ENCODE data around the gene APLP1.
"Not testable (repeated sequence)": the region's sequence is repeated elsewhere in the genome, so short reads cannot be mapped to it uniquely, and the experiment has no call there.

The APLP1 gene

GRCh38 chr19:35907377-35907745 lies 39.0 kb downstream of the APLP1 start:
- DNase-seq: no peak

GRCh38 chr19:35908010-35908441 lies 39.7 kb downstream of the APLP1 start, which contains the start of gene TYROBP:
Gene TYROBP, minus strand, starts transcription at chr19:35908295. Its CDS starts 67 bp downstream, at chr19:35908228.
- no peak for DNase-seq

- DNase-seq: peak; percentile 91
Measured at GRCh38 chr19:35908973-35909683, 40.8 kb downstream of the APLP1 start.

GRCh38 chr19:35909684-35910035 lies 41.3 kb downstream of the APLP1 start:
- DNase-seq: no peak

GRCh38 chr19:35910355-35910754 lies 42.0 kb downstream of the APLP1 start:
- not testable (repeated sequence) for DNase-seq

GRCh38 chr19:35911173-35911572 lies 42.8 kb downstream of the APLP1 start:
- no peak for DNase-seq

GRCh38 chr19:35911790-35912189 lies 43.4 kb downstream of the APLP1 start:
- no peak for DNase-seq

- no peak for DNase-seq
Measured at GRCh38 chr19:35913589-35913988, 45.2 kb downstream of the APLP1 start.

- DNase-seq: no peak
Measured at GRCh38 chr19:35915443-35915842, 47.1 kb downstream of the APLP1 start.

- DNase-seq: no peak
Measured at GRCh38 chr19:35919306-35919705, 50.9 kb downstream of the APLP1 start.

- DNase-seq: no peak
Measured at GRCh38 chr19:35921012-35921411, 52.6 kb downstream of the APLP1 start.

GRCh38 chr19:35925501-35925900 lies 57.1 kb downstream of the APLP1 start:
- DNase-seq: no peak

- peak; percentile 53 for DNase-seq
Measured at GRCh38 chr19:35928507-35928906, 60.1 kb downstream of the APLP1 start.
